K562 (cell line): ENCODE data around the gene ARFRP1. TPM values are rescaled to one million over a fixed set of nuclear protein-coding genes. Genes with fewer than 3 reads are reported as not detected.

Experiments
- ATAC-seq: fragments of 200-7000 bp; cut with Tn5 transposase; 3 replicates; pipeline ENCODE4 v1.9.1; 2020; ENCODE audit warnings: moderate library complexity
- BruUV-seq: library from RNA; stranded (reverse); fragments of 400-500 nt; replicated peaks from 2 replicates; lab custom pipeline; 2021; lab: Mats Ljungman, UMichigan
- CTCF ChIA-PET: fragments of 300-600 bp; formaldehyde crosslinking; extraction: SDS; loops from one replicate; lab custom pipeline; 2021; ENCODE audit warnings: low intra/inter-chr PET ratio; lab: Yijun Ruan, JAX
- POLR2A ChIA-PET: fragments of 300-600, 350-650 bp; sonication (Branson Sonifier 250); formaldehyde crosslinking; extraction: SDS; loops from one replicate; lab custom pipeline; 2021; ENCODE audit warnings: antibody characterized with exemption, inconsistent platforms; lab: Yijun Ruan, JAX
- DNase-seq, 4 experiments: peaks; one replicate each; pipeline versions ENCODE4 v3.0.0 to v3.0.0-alpha.2; 2011 to 2018; ENCODE audit warnings: low spot score in 3 of 4, mixed read lengths in 3 of 4; ENCODE audit errors: extremely low read depth in 1 of 4
- FAIRE-seq: peaks from 2 replicates; lab custom pipeline; 2011; peaks lifted over from hg19 to GRCh38; lab: Jason Lieb, UNC
- H2AFZ ChIP-seq: 2 replicates; pipeline ENCODE4 v1.6.0; 2011; ENCODE audit warnings: low read depth, low read length, control low read depth, inconsistent platforms
- H3K27ac ChIP-seq: fragments of 200-600 bp; 3 replicates; pipeline ENCODE4 v1.8.0; 2011; ENCODE audit warnings: low read depth, mild to moderate bottlenecking, control low read depth, inconsistent platforms, low read length, moderate library complexity, mixed read lengths; ENCODE audit errors: extremely low read depth
- H3K27me3 ChIP-seq, 2 experiments: fragments of 300-600 bp in 1 of 2; 2 replicates in 1 of 2; 3 replicates in 1 of 2; pipeline versions ENCODE4 v1.6.0 to v1.8.0; 2011; ENCODE audit warnings: inconsistent platforms in 2 of 2, low read length in 2 of 2, mild to moderate bottlenecking in 1 of 2, mixed read lengths in 1 of 2, moderate library complexity in 1 of 2; ENCODE audit not compliant: control insufficient read depth in 2 of 2, insufficient read depth in 2 of 2
- H3K36me3 ChIP-seq: fragments of 300-600 bp; 3 replicates; pipeline ENCODE4 v1.8.0; 2011; ENCODE audit warnings: mild to moderate bottlenecking, low read length, inconsistent platforms; ENCODE audit not compliant: control insufficient read depth, insufficient read depth
- H3K4me1 ChIP-seq, 2 experiments: fragments of 200-600 bp in 1 of 2; replicated peaks in 1 of 2; 2 replicates in 1 of 2; 3 replicates in 1 of 2; pipeline versions ENCODE4 v1.5.1 to v1.8.0; 2011; ENCODE audit warnings: inconsistent platforms in 2 of 2, low read length in 2 of 2, mild to moderate bottlenecking in 1 of 2, mixed read lengths in 1 of 2, moderate library complexity in 1 of 2; ENCODE audit not compliant: control insufficient read depth in 2 of 2, insufficient read depth in 2 of 2
- H3K4me2 ChIP-seq: 2 replicates; pipeline ENCODE4 v1.6.1; 2011; ENCODE audit warnings: low read length, control low read depth, inconsistent platforms, mixed read lengths; ENCODE audit not compliant: insufficient read depth
- H3K4me3 ChIP-seq: fragments of 200-600 bp; sonication (generic), shearing (Covaris generic); 2 replicates; pipeline ENCODE4 v1.5.1; 2016; ENCODE audit warnings: control low read depth, inconsistent platforms
- H3K79me2 ChIP-seq: fragments of 200-600 bp; 3 replicates; pipeline ENCODE4 v1.8.0; 2011; ENCODE audit warnings: low read length, inconsistent platforms; ENCODE audit not compliant: control insufficient read depth, insufficient read depth
- H3K9ac ChIP-seq, 2 experiments: 2 replicates each; pipeline versions ENCODE4 v1.6.0 to v1.6.1; 2011; ENCODE audit warnings: low read depth in 2 of 2, low read length in 2 of 2, control low read depth in 1 of 2, inconsistent platforms in 1 of 2, mild to moderate bottlenecking in 1 of 2, mixed read lengths in 1 of 2; ENCODE audit not compliant: insufficient read depth in 1 of 2
- H3K9me1 ChIP-seq: one replicate; pipeline ENCODE4 v1.6.0; 2011; ENCODE audit warnings: inconsistent platforms, mild to moderate bottlenecking, low read length, moderate library complexity; ENCODE audit not compliant: control insufficient read depth, insufficient read depth
- H3K9me3 ChIP-seq: replicated peaks from 2 replicates; pipeline ENCODE4 v1.5.1; 2011; ENCODE audit warnings: low read depth, low read length, inconsistent platforms; ENCODE audit not compliant: control insufficient read depth, insufficient read depth
- H4K20me1 ChIP-seq: replicated peaks from 2 replicates; pipeline ENCODE4 v1.6.1; 2011; ENCODE audit warnings: low read length, inconsistent platforms, mixed read lengths; ENCODE audit not compliant: control insufficient read depth, insufficient read depth
- GMEB1 ChIP-seq: fragments of 250-450 bp; sonication (Bioruptor Pico); IDR thresholded peaks from 2 replicates; pipeline ENCODE4 v1.4.0; 2020; ENCODE audit warnings: mild to moderate bottlenecking
- MGA ChIP-seq: fragments of 450-650 bp; IDR thresholded peaks from 2 replicates; pipeline ENCODE4 v1.6.1; 2016; ENCODE audit warnings: mild to moderate bottlenecking, moderate library complexity
- RAD21 ChIP-seq, 2 experiments: fragments of 250-450 bp in 1 of 2; fragments of 450-650 bp in 1 of 2; sonication (Bioruptor Pico) in 1 of 2; formaldehyde crosslinking in 1 of 2; IDR thresholded peaks in 1 of 2; conservative IDR thresholded peaks in 1 of 2; 2 replicates each; pipeline versions ENCODE4 v1.4.0 to v1.8.0; 2020 to 2022; ENCODE audit warnings: mild to moderate bottlenecking in 2 of 2, moderate library complexity in 1 of 2
- SMARCB1 ChIP-seq: IDR thresholded peaks from 2 replicates; pipeline ENCODE4 v1.6.1; 2011; ENCODE audit warnings: improper control_type of control experiment, low read depth; ENCODE audit not compliant: insufficient read length
- SRF ChIP-seq, 2 experiments: fragments of 250-450, 450-650 bp in 1 of 2; sonication (Bioruptor Pico) in 1 of 2; sonication (generic) in 1 of 2; formaldehyde crosslinking; IDR thresholded peaks; 2 replicates each; pipeline versions ENCODE4 v1.5.0 to v1.5.1; 2020 to 2022; ENCODE audit warnings: mild to moderate bottlenecking in 1 of 2, missing genetic modification reagents in 1 of 2
- ZNF280B ChIP-seq: fragments of 250-450 bp; sonication (Bioruptor Pico); IDR thresholded peaks from 2 replicates; pipeline ENCODE4 v1.5.1; 2021; ENCODE audit warnings: mild to moderate bottlenecking
- WGBS: fragments of 100-300 bp; shearing (Covaris generic); methylation state at CpG from one replicate; pipeline ENCODE4 v1.1.6; 2016; ENCODE audit warnings: low coverage, mixed read lengths; ENCODE audit not compliant: insufficient coverage; ENCODE audit errors: missing lambda C conversion rate; 5-methylcytosine and 5-hydroxymethylcytosine counted together
- in situ Hi-C: fragments of 300-500 bp; cut with MboI; formaldehyde crosslinking; loops from 4 replicates; pipeline ENCODE4 v1.15.0; 2018; ENCODE audit warnings: inconsistent platforms, mixed read lengths
- intact Hi-C: fragments of 100-400 bp; cut with micrococcal nuclease; formaldehyde crosslinking; loops from 2 replicates; pipeline ENCODE4 v1.14.2; 2022
- polyA plus RNA-seq, 8 experiments: library from polyadenylated mRNA; depleted of rRNA in 4 of 8; stranded (reverse) in 5 of 8; unstranded in 3 of 8; fragments of >200 nt; fragmentation: Nextera tagmentation in 2 of 8; fragmentation: Illumina TruSeq in 1 of 8; extraction: Ambion mirVana in 2 of 8; extraction: Trizol in 1 of 8; gene quantifications; 2 replicates each; pipeline versions ENCODE4 v1.2.1 to v1.2.3, GENCODE V29; 2011 to 2014; ENCODE audit warnings: inconsistent platforms in 1 of 8, missing spikeins in 1 of 8
- total RNA-seq, 7 experiments: library from RNA; depleted of rRNA in 6 of 7; stranded (reverse); fragments of >200 nt in 6 of 7; fragmentation: Illumina TruSeq in 2 of 7; extraction: Trizol in 2 of 7; gene quantifications; 2 replicates each; pipeline versions ENCODE4 v1.2.1 to v1.2.3, GENCODE V29; 2011 to 2021; ENCODE audit warnings: low replicate concordance in 1 of 7

The ARFRP1 gene
- total and polyA plus RNA-seq, 9 of the 15 experiments (the other 6 are each of a cell fraction or from before 2014, with no cell fraction given) = 2.2 to 78.9 (median 37.3) TPM

GRCh38 chr20:63709149-63709527 is 1.4 kb upstream of the ARFRP1 start:
- Histone ChIP-seq H3K36me3 (peaks cover 71% of the 10 kb centered on the region), H3K27me3 (no peaks in the 10 kb centered on the region), H3K9me1 (no peaks in the 10 kb centered on the region), H3K27ac (no peak overlapping the region), H3K4me2 (peak overlapping the region; percentile 99), H3K4me1 (peaks cover 13 to 47% of the 10 kb centered on the region in 2 experiments), H2AFZ (no peak overlapping the region), H4K20me1 (peaks cover 22% of the 10 kb centered on the region), H3K9ac (peak overlapping the region; percentile 90 to 95; a peak in 2 of 4 replicates), H3K79me2 (peaks cover 69% of the 10 kb centered on the region), H3K9me3 (peaks cover under 1% of the 10 kb centered on the region; the same call in 1 of the 2 replicates), H3K4me3 (peak overlapping the region; percentile 100)
- no peak for DNase-seq
- in situ Hi-C loops (loop anchor here (5.0 kb wide), 1 partner anchor 153 kb away; the partner anchor contains the start of gene ABHD16B), intact Hi-C loops (loop anchor here (5.0 to 10.0 kb wide), 4 partner anchors 76 to 248 kb away; partner anchors contain the start of genes PTK6 and UCKL1)
- ChIA-PET CTCF (no interaction called here), POLR2A (interaction anchor here (1.7 to 4.0 kb wide), 4 partner anchors 11 to 156 kb away, joined by 7 to 27 read pairs (median 16); partner anchors contain the start of genes SLC2A4RG and TPD52L2)
- WGBS = 95% methylated on average over 12 of the region's 17 CpGs
- no peak for FAIRE-seq
- ATAC-seq = no peak
- no TSS peak for BruUV-seq
- TF ChIP-seq RAD21 (CRISPR knock-in tag; conservative IDR thresholded peaks at IDR 0.05 in 1 of 2, IDR thresholded peaks at IDR 0.05 in 1 of 2) (no peak), ZNF280B (CRISPR knock-in tag) (no peak), SMARCB1 (no peak), SRF (CRISPR knock-in tag; IDR thresholded peaks at IDR 0.05) (no peak), MGA (no peak), GMEB1 (CRISPR knock-in tag) (no peak)
